HG02981 (cell line): ENCODE results near the gene GANC.

ENCODE experiments used
- ATAC-seq: cut with Tn5 transposase; IDR thresholded peaks from one replicate; pipeline ENCODE4 v1.9.1; 2021; ENCODE audit warnings: mild to moderate bottlenecking, moderate library complexity; ENCODE audit not compliant: unreplicated experiment

The GANC gene

GRCh38 chr15:42344763-42345162 is 71.8 kb downstream of the GANC start:
- no peak for ATAC-seq

GRCh38 chr15:42345504-42345903 is 72.5 kb downstream of the GANC start:
- ATAC-seq, result no peak

GRCh38 chr15:42348083-42348482 is 75.1 kb downstream of the GANC start:
- no peak for ATAC-seq

- no peak for ATAC-seq
These were observed 76.2 kb downstream of the GANC start for GRCh38 chr15:42349186-42349585.

- ATAC-seq, result no peak
These were observed 79.4 kb downstream of the GANC start for GRCh38 chr15:42352401-42352800.

- no peak for ATAC-seq
These were observed 80.1 kb downstream of the GANC start for GRCh38 chr15:42353061-42353460.

GRCh38 chr15:42354824-42355223 is 81.8 kb downstream of the GANC start:
- no peak for ATAC-seq

GRCh38 chr15:42355291-42355690 is 82.3 kb downstream of the GANC start:
- ATAC-seq, result no peak

- no peak for ATAC-seq
These were observed 83.8 kb downstream of the GANC start for GRCh38 chr15:42356851-42357250.

- ATAC-seq, result no peak
These were observed 85.1 kb downstream of the GANC start for GRCh38 chr15:42358141-42358540.

GRCh38 chr15:42359249-42359648 is 86.2 kb downstream of the GANC start, which contains the start of gene CAPN3:
Gene CAPN3 (plus strand): TSS chr15:42359501. CDS start chr15:42359806, 305 bp downstream.
- ATAC-seq, result no peak

- ATAC-seq, result no peak
These were observed 87.0 kb downstream of the GANC start for GRCh38 chr15:42359985-42360384.

- no peak for ATAC-seq
These were observed 87.6 kb downstream of the GANC start for GRCh38 chr15:42360535-42361112.

GRCh38 chr15:42363487-42363886 is 90.5 kb downstream of the GANC start:
- ATAC-seq, result no peak

- no peak for ATAC-seq
These were observed 90.9 kb downstream of the GANC start for GRCh38 chr15:42363942-42364341.

- ATAC-seq, result no peak
These were observed 91.5 kb downstream of the GANC start for GRCh38 chr15:42364529-42364928.

GRCh38 chr15:42365921-42366550 is 93.0 kb downstream of the GANC start:
- no peak for ATAC-seq

GRCh38 chr15:42367041-42367440 is 94.0 kb downstream of the GANC start:
- no peak for ATAC-seq

GRCh38 chr15:42368096-42368495 is 95.1 kb downstream of the GANC start:
- no peak for ATAC-seq

GRCh38 chr15:42371096-42371495 is 98.1 kb downstream of the GANC start:
- no peak for ATAC-seq

- no peak for ATAC-seq
These were observed 100.3 kb downstream of the GANC start for GRCh38 chr15:42373274-42373673.

- no peak for ATAC-seq
These were observed 100.9 kb downstream of the GANC start for GRCh38 chr15:42373936-42374335.

GRCh38 chr15:42374810-42375209 is 101.8 kb downstream of the GANC start:
- no peak for ATAC-seq
